Liver (tissue), 9 donors: Measurements from ENCODE around the gene CCNK. TPM values are rescaled to one million over a fixed set of nuclear protein-coding genes. Genes with fewer than 3 reads are reported as not detected.

Source experiments
- DNase-seq: peaks from one replicate; pipeline ENCODE4 v3.0.0-alpha.2; 2017; ENCODE audit warnings: low spot score
- H3K27ac ChIP-seq, 2 donors: one replicate each; pipeline ENCODE4 v1.7.0; 2013; ENCODE audit warnings: inconsistent platforms in 2 of 2, low read length in 2 of 2, control low read depth in 1 of 2, low read depth in 1 of 2, mild to moderate bottlenecking in 1 of 2
- H3K27me3 ChIP-seq, 4 donors: one replicate each; pipeline versions ENCODE4 v1.6.1 to v1.7.0; 2013; ENCODE audit warnings: low read length in 3 of 4, inconsistent platforms in 1 of 4, mild to moderate bottlenecking in 1 of 4, moderate library complexity in 1 of 4; ENCODE audit not compliant: control insufficient read depth in 4 of 4, insufficient read depth in 4 of 4
- H3K36me3 ChIP-seq, 4 donors: one replicate each; pipeline versions ENCODE4 v1.6.1 to v1.7.0; 2013; ENCODE audit warnings: low read length in 3 of 4, mild to moderate bottlenecking in 3 of 4, low read depth in 1 of 4, moderate library complexity in 1 of 4; ENCODE audit not compliant: control insufficient read depth in 4 of 4, insufficient read depth in 3 of 4
- H3K4me1 ChIP-seq, 4 donors: one replicate each; pipeline versions ENCODE4 v1.6.1 to v1.7.0; 2013; ENCODE audit warnings: low read length in 3 of 4, mild to moderate bottlenecking in 3 of 4, moderate library complexity in 1 of 4; ENCODE audit not compliant: control insufficient read depth in 4 of 4, insufficient read depth in 4 of 4
- H3K4me3 ChIP-seq, 3 donors: one replicate each; pipeline versions ENCODE4 v1.6.1 to v1.7.0; 2013; ENCODE audit warnings: low read length in 3 of 3, control low read depth in 1 of 3, low read depth in 1 of 3, mild to moderate bottlenecking in 1 of 3
- H3K9ac ChIP-seq, 2 donors: one replicate each; pipeline ENCODE4 v1.7.0; 2013; ENCODE audit warnings: low read length in 2 of 2, mild to moderate bottlenecking in 2 of 2, moderate library complexity in 2 of 2, control low read depth in 1 of 2, low read depth in 1 of 2
- H3K9me3 ChIP-seq, 4 donors: one replicate each; pipeline versions ENCODE4 v1.6.1 to v1.7.0; 2013; ENCODE audit warnings: low read length in 3 of 4; ENCODE audit not compliant: control insufficient read depth in 4 of 4
- EGR1 ChIP-seq, 2 donors: IDR thresholded peaks; 2 replicates each; pipeline ENCODE4 v1.6.1; 2016 to 2018; ENCODE audit warnings: antibody characterized with exemption in 2 of 2, low read depth in 2 of 2
- FOXA1 ChIP-seq: IDR thresholded peaks from 2 replicates; pipeline ENCODE4 v1.6.1; 2016; ENCODE audit warnings: antibody characterized with exemption
- GABPA ChIP-seq, 2 donors: IDR thresholded peaks in 1 of 2; conservative IDR thresholded peaks in 1 of 2; 2 replicates each; pipeline ENCODE4 v1.6.1; 2016; ENCODE audit warnings: antibody characterized with exemption in 2 of 2, mild to moderate bottlenecking in 1 of 2, moderate library complexity in 1 of 2
- HNF4A ChIP-seq, 2 donors: conservative IDR thresholded peaks; 2 replicates each; pipeline ENCODE4 v1.6.1; 2016; ENCODE audit warnings: antibody characterized with exemption in 2 of 2, mild to moderate bottlenecking in 2 of 2
- JUND ChIP-seq, 2 donors: IDR thresholded peaks; 2 replicates each; pipeline ENCODE4 v1.6.1; 2016; ENCODE audit warnings: antibody characterized with exemption in 2 of 2
- NR2F2 ChIP-seq: IDR thresholded peaks from 2 replicates; pipeline ENCODE4 v1.6.1; 2016; ENCODE audit warnings: antibody characterized with exemption
- RAD21 ChIP-seq, 2 donors: IDR thresholded peaks; 2 replicates each; pipeline ENCODE4 v1.6.1; 2016; ENCODE audit warnings: antibody characterized with exemption in 2 of 2, mild to moderate bottlenecking in 2 of 2
- RXRA ChIP-seq, 2 donors: IDR thresholded peaks; 2 replicates each; pipeline ENCODE4 v1.6.1; 2017 to 2018; ENCODE audit warnings: antibody characterized with exemption in 2 of 2, mild to moderate bottlenecking in 1 of 2
- SP1 ChIP-seq: IDR thresholded peaks from 2 replicates; pipeline ENCODE4 v1.6.1; 2018; ENCODE audit warnings: antibody characterized with exemption, mild to moderate bottlenecking
- TAF1 ChIP-seq: conservative IDR thresholded peaks from 2 replicates; pipeline ENCODE4 v1.6.1; 2016; ENCODE audit warnings: antibody characterized with exemption, mild to moderate bottlenecking
- YY1 ChIP-seq: IDR thresholded peaks from 2 replicates; pipeline ENCODE4 v1.6.1; 2016; ENCODE audit warnings: antibody characterized with exemption, mild to moderate bottlenecking
- WGBS: extraction: QIAGEN DNeasy Blood & Tissue Kit; methylation state at CpG from one replicate; pipeline ENCODE4 v1.1.7; 2013; 5-methylcytosine and 5-hydroxymethylcytosine counted together
- polyA plus RNA-seq, 2 donors: library from polyadenylated mRNA; stranded (reverse) in 1 of 2; unstranded in 1 of 2; fragments of 200-250 nt in 1 of 2; fragments of >200 nt in 1 of 2; fragmentation: Nextera tagmentation in 1 of 2; extraction: Ambion mirVana in 1 of 2; gene quantifications; one replicate each; pipeline versions ENCODE4 v1.2.1 to v1.2.3, GENCODE V29; 2013 to 2015
- total RNA-seq, 2 donors: library from RNA; depleted of rRNA; stranded (reverse); fragments of >200 nt; gene quantifications; one replicate each; pipeline ENCODE4 v1.2.3, GENCODE V29; 2014
- TF ChIP-seq, protein P1 (sequence below): IDR thresholded peaks from 2 replicates; pipeline ENCODE4 v1.6.1; 2016; ENCODE audit warnings: antibody characterized with exemption, mild to moderate bottlenecking
- TF ChIP-seq, protein P2 (sequence below): IDR thresholded peaks from 2 replicates; pipeline ENCODE4 v1.6.1; 2016; ENCODE audit warnings: antibody characterized with exemption
- TF ChIP-seq, protein P3 (sequence below): IDR thresholded peaks from 2 replicates; pipeline ENCODE4 v1.6.1; 2016; ENCODE audit warnings: antibody characterized with exemption
- TF ChIP-seq, protein P4 (sequence below): IDR thresholded peaks from 2 replicates; pipeline ENCODE4 v1.6.1; 2016; ENCODE audit warnings: antibody characterized with exemption
- donor health status: healthy.
- donor health status: healthy.
- donor health status: healthy.
- donor health status: healthy.
- donor health status: healthy.

The CCNK gene
- total and polyA plus RNA-seq, 4 donors, result 7.7 to 33.4 (median 13.2) TPM

DNA sequence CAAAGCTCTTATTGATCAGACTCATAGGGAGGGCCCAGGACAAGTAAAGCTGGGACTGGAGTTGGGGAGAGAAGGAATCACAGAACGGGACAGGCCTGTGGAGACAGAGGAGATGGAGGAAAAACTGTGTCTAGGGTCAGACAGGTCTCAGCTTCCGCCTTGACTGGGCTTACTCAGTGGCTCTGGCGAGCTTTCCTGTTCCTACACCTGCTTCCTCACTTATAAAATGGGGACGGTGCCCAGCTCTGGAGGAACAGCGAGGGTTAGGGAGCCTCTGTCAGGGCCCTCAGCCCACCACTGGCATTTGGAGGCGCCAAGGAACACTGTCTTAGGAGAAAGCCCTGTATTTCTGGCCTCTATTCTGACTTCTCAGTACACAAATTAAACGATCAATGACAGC is 35.3 kb upstream of the CCNK start:
- H3K36me3 ChIP-seq, result peaks cover 2 to 51% (median 29%) of the 10 kb centered on the region in 4 donors
- no peak for DNase-seq
- 95% methylated on average over 7 of the region's 7 CpGs for WGBS
- no peaks in the 10 kb centered on the region for H3K9me3 ChIP-seq
- no peak overlapping the region for H3K27ac ChIP-seq
- H3K4me1 ChIP-seq, result no peaks in the 10 kb centered on the region
- no peaks in the 10 kb centered on the region for H3K27me3 ChIP-seq
- no peak overlapping the region for H3K4me3 ChIP-seq
- no peak overlapping the region for H3K9ac ChIP-seq
- TF ChIP-seq SP1, result no peak
- TF ChIP-seq, protein P1, sequence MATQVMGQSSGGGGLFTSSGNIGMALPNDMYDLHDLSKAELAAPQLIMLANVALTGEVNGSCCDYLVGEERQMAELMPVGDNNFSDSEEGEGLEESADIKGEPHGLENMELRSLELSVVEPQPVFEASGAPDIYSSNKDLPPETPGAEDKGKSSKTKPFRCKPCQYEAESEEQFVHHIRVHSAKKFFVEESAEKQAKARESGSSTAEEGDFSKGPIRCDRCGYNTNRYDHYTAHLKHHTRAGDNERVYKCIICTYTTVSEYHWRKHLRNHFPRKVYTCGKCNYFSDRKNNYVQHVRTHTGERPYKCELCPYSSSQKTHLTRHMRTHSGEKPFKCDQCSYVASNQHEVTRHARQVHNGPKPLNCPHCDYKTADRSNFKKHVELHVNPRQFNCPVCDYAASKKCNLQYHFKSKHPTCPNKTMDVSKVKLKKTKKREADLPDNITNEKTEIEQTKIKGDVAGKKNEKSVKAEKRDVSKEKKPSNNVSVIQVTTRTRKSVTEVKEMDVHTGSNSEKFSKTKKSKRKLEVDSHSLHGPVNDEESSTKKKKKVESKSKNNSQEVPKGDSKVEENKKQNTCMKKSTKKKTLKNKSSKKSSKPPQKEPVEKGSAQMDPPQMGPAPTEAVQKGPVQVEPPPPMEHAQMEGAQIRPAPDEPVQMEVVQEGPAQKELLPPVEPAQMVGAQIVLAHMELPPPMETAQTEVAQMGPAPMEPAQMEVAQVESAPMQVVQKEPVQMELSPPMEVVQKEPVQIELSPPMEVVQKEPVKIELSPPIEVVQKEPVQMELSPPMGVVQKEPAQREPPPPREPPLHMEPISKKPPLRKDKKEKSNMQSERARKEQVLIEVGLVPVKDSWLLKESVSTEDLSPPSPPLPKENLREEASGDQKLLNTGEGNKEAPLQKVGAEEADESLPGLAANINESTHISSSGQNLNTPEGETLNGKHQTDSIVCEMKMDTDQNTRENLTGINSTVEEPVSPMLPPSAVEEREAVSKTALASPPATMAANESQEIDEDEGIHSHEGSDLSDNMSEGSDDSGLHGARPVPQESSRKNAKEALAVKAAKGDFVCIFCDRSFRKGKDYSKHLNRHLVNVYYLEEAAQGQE, result no peak
- no peak for TF ChIP-seq EGR1 (IDR thresholded peaks at IDR 0.05; ENCODE audit: low read depth in 2 of 2)
- TF ChIP-seq RAD21 (IDR thresholded peaks at IDR 0.05), result no peak
- no peak for TF ChIP-seq TAF1
- no peak for TF ChIP-seq HNF4A (conservative IDR thresholded peaks at IDR 0.05)
- no peak for TF ChIP-seq JUND (IDR thresholded peaks at IDR 0.05)
- TF ChIP-seq, protein P2, sequence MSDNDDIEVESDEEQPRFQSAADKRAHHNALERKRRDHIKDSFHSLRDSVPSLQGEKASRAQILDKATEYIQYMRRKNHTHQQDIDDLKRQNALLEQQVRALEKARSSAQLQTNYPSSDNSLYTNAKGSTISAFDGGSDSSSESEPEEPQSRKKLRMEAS, result no peak
- TF ChIP-seq, protein P3, sequence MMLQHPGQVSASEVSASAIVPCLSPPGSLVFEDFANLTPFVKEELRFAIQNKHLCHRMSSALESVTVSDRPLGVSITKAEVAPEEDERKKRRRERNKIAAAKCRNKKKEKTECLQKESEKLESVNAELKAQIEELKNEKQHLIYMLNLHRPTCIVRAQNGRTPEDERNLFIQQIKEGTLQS, result no peak
- TF ChIP-seq NR2F2, result no peak
- TF ChIP-seq, protein P4, sequence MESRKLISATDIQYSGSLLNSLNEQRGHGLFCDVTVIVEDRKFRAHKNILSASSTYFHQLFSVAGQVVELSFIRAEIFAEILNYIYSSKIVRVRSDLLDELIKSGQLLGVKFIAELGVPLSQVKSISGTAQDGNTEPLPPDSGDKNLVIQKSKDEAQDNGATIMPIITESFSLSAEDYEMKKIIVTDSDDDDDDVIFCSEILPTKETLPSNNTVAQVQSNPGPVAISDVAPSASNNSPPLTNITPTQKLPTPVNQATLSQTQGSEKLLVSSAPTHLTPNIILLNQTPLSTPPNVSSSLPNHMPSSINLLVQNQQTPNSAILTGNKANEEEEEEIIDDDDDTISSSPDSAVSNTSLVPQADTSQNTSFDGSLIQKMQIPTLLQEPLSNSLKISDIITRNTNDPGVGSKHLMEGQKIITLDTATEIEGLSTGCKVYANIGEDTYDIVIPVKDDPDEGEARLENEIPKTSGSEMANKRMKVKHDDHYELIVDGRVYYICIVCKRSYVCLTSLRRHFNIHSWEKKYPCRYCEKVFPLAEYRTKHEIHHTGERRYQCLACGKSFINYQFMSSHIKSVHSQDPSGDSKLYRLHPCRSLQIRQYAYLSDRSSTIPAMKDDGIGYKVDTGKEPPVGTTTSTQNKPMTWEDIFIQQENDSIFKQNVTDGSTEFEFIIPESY, result no peak
- TF ChIP-seq FOXA1, result no peak

DNA sequence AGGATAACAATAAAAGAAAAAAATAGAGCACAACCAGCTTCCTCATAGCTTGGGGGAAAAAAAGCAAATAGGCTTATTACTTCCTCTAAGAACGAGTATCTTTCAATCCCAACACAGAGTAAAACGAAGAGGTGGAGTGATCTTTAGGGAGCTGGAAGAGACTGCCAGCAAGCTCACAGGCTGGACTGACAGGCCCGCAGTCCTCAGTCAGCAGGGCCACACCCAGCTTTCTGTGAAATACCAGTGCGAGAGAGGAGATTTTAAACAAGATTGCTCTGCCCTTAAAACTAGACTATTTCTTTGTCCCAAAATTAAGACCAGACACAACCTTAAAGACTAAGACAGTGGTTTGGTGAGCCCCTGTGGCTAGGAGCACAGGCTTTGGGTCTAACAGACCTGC is 33.5 kb upstream of the CCNK start:
- H3K36me3 ChIP-seq, result peaks cover 2 to 54% (median 27%) of the 10 kb centered on the region in 4 donors
- H3K9ac ChIP-seq, result no peak overlapping the region
- DNase-seq, result no peak
- H3K27ac ChIP-seq, result no peak overlapping the region
- H3K27me3 ChIP-seq, result no peaks in the 10 kb centered on the region
- H3K9me3 ChIP-seq, result no peaks in the 10 kb centered on the region
- TF ChIP-seq YY1 (no peak), RAD21 (IDR thresholded peaks at IDR 0.05) (no peak), NR2F2 (no peak), GABPA (IDR thresholded peaks at IDR 0.05 in 1 of 2, conservative IDR thresholded peaks at IDR 0.05 in 1 of 2) (no peak), FOXA1 (no peak), RXRA (IDR thresholded peaks at IDR 0.05) (no peak)
- TF ChIP-seq, protein P3, result no peak
- WGBS, result 82% methylated on average over 4 of the region's 4 CpGs
- H3K4me1 ChIP-seq, result no peaks in the 10 kb centered on the region
- no peak overlapping the region for H3K4me3 ChIP-seq
